GM21381 (cell line): ENCODE data around the gene OBI1.
"Not testable (repeated sequence)": the region's sequence is repeated elsewhere in the genome, so short reads cannot be mapped to it uniquely, and the experiment has no call there.

Experiments used
- ATAC-seq: cut with Tn5 transposase; IDR thresholded peaks from one replicate; pipeline ENCODE4 v1.9.1; 2021; ENCODE audit warnings: mild to moderate bottlenecking, moderate library complexity; ENCODE audit not compliant: unreplicated experiment

The OBI1 gene

DNA sequence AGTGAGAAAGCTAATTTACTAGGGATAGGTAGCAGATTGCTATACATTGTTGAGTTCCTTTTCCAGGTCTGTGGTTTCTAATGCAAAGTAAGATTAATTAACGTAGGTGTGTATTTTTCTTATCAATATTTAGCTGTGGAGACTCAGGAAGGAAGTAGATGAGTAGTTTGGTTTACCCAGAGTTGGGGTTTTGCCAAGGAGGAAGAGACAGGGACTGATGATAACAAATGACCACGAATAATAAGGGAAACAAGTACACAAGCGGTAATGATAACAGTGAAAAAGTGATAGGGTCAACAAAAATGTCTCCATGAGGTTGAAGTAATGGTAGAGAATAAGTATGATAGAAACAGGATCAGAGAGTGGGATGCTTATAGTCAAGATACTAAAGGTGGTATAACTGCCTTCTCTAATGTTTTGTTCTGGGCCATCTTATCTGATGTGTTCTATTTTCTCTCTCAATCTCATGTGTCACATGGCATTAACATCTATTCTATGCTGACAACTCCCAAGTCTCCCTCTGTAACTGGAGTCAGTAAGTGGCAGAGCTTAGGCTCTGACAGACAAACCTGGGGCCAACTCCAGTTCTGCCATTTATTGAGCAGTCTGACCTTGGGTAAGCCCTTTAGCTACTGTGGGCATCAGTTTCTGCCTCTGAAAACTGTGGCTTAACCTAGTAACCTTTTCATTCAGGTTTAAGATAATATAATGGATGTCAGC lies 8.8 kb downstream of the OBI1 start:
- ATAC-seq: no peak

DNA sequence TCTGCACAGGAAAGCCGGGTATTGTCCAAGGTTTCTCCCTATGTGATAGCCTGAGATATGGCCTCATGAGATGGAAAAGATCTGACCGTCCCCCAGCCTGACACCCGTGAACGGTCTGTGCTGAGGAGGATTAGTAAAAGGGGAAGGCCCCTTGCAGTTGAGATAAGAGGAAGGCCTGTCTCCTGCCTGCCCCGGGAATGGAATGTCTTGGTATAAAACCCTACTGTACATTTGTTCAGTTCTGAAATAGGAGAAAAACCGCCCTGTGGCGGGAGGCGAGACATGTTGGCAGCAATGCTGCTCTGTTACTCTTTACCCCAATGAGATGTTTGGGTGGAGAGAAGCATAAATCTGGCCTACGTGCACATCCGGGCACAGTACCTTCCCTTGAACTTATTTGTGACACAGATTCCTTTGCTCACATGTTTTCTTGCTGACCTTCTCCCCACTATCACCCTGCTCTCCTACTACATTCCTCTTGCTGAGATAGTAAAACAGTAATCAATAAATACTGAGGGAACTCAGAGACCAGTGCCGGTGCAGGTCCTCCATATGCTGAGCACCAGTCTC lies 11.8 kb downstream of the OBI1 start:
- ATAC-seq: not testable (repeated sequence)

DNA sequence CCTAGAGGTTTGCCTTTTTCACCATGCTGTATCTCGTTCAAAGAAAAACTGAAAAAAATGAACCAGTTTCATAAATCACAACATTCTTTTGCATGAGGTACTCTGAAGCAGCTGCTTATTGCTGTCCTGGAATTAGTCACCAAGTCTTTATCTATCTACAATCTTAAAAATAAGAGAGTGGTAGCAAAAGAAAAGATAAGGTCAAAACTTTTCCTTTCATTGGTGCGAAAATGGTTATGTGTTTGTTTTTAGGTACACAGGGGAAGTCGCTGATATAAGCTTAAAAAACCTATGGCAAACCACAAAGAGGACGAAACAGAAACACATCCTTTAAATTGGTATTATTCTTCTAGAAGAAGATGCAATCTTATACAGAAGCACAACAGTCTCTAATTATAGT lies 20.7 kb downstream of the OBI1 start:
- ATAC-seq: peak; percentile 48

DNA sequence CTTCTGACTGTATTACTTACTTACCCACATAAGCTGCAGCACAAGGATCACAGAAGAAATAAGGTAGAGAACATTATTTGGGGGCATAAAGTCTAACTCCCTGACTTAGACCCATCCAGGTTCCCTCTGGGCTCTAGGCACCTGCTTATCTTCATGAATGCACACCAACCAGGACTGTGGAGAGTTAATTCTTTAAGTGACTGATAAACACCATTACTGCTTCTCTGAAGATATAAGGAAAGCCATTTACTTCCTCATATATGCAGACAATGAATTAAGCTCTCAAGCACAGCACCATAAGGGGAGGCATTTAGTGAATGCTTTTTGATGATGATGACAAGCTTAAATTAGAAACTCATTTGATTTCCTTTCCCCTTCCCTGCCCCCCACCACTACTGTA lies 22.5 kb downstream of the OBI1 start:
- no peak for ATAC-seq

DNA sequence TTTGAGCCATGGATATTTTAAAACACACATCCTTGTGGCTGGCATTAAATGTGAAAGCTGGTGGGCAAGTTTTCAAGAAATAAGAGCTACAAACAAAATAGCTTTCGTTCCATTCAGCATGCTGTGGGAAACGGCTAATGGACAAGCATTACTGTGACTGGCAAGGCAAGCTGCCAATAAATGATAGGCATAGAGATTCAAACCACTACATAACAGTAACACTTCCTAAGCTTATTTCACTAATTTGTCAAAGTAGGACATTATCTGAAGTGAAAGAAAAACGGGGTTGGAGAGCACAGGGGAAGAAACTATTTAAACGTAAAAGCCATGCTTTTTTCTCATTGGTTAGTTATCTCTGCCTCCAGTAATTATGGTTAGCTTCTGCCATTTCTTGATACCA lies 26.0 kb downstream of the OBI1 start:
- ATAC-seq: no peak

DNA sequence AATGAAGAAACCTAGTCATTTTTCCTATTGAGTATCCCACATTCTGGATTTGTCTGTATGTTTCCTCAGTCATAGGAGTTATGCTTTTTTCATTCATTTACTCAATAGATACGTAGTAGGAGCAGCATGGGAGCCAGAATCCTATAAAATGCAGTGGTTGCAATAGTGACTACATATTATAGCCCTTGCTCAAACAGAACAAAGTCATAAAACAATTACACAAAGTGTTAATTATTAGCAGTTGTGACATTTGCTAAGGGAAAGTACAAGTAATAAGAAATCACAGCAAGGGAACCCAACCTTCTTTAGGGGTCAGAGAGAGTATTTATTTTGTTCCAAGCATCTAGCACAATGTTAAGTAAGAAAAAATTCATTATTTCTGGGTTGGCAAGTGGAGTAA lies 27.9 kb downstream of the OBI1 start:
- ATAC-seq: no peak

DNA sequence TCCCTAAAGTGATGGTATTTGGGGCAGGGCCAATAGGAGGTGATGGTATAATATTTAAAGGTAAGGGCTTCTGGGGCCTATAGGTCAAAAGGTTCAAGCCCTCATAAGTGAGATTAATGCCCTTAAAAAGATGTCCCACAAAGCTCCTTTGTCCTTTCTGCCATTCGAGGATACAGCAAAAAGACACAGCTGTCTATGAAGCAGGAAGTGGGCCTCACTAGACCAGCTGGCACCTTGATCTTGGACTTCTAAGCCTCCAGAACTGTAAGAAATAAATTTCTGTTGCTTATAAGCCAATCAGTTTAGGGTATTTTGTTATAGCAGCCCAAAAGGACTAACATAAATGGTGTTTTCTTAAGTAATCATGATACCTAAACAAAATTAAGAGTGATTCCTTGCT lies 28.4 kb downstream of the OBI1 start:
- no peak for ATAC-seq

DNA sequence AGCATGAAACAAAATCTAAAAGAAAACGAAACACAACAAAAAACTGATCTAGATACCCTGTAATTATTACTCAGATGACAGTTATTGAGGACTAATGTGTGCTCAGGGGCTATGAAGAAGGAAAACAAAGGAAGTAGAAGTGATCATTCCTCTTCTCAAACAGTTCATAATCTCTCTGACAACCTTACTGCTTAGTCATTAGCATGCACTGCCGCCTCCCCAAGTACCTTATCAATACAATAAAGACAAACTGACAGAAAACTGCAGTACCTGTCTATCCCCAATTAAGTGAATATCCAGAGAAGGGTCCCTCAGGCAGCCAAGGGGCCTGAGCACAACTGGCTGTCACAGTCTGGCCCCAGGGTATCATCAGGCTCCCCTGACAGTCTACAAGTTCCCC lies 33.6 kb downstream of the OBI1 start:
- no peak for ATAC-seq

DNA sequence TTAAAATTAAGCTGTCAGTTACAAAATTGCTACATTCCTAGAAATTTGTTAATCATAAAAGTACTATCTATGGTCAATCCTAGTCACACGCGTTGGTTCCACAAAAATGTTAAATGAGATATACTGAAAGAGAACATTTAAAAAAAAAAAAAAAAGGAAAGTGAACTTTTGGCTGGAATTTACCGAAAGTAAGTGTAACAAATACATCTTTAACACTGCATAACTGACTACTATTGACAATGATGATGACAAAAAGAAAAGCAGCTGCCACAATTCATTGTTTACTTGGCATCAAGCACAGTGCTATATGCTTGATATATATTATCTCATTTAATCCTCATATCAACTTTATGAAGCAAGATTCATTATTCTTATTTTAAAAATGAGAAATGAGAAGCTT lies 35.8 kb downstream of the OBI1 start:
- ATAC-seq: no peak

DNA sequence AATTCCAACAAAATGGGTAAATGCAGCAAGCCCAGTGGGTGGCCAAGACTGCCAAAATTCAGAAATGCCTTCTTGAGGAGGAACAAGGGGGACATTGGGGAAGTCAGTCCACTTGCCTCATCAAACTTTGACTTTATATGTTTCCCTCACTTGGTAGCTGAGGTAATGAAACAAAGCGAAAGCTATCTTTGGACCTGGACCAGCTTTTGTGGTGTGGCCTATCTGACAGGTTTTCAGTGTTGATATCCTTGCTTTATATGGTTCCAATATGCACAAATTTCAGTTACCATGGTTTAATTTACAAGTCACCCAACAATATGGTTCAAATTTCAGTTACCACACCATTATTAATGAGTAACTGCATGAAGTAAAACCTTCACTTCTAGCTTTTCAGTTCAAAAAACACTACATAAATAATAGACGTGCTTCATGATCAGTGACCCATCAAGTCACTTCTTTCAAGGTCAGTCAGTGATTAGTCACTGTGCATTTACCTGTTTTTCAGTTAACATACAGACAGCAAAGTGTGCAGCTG lies 38.0 kb downstream of the OBI1 start:
- no peak for ATAC-seq

DNA sequence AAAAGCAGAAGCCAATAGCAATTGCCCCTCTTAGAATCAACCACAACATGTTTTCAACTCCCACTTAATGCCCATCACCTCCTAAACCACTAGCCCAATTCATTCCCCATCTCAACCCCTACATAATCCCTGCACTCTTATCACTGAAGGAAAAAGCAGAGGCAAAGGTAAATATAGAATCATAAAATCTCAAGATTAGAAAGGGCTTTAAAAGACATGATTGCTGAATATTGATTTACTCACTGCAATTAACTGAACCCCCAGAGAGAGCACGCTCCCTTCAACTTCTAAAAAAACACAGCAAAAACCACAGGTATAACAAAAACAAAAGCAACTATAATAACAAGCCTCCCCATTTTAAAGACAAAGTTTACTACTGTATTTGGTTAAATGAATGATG lies 40.5 kb downstream of the OBI1 start:
- ATAC-seq: no peak

DNA sequence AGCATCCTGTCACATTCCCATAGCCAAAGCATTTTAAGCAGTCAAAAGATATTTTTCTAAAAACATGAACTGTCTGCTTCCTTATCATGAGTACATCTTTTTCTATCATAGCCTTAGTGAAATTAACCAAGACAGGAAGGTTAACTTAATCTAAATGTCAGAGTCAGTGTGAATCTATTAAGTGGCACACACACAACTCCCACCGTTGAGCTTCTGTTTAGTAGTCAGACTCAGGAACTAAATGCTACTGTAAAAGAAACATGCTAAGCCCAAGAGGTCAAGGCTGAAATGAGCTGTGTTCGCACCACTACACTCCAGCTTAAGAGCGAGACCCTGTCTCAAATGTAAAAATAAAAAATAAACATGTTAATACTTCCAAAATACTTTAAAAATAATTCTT lies 47.9 kb downstream of the OBI1 start:
- ATAC-seq: no peak

DNA sequence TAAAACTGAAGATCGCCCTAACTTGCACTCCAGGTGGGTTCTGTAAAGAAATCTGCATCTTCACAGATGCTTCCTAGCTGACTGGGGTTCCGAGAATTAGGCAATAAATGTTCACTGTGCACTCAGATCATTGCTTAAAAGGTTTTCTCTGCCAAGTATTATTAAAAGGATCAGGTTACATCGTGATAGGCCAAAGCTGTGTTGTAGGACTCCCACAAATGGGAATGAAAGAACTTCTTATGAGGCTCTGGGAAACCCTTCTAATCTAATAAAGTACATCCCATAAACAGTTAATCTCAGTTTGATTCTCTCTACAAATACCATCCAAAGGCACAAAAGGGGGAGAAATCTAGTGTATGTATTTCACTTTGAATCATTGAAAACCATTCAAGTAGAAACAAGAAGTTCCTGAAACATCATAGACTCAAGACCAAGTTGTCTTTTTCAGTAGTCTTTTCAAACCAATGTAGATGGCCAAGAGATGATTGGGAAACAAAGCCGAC lies 48.5 kb downstream of the OBI1 start:
- ATAC-seq: no peak

DNA sequence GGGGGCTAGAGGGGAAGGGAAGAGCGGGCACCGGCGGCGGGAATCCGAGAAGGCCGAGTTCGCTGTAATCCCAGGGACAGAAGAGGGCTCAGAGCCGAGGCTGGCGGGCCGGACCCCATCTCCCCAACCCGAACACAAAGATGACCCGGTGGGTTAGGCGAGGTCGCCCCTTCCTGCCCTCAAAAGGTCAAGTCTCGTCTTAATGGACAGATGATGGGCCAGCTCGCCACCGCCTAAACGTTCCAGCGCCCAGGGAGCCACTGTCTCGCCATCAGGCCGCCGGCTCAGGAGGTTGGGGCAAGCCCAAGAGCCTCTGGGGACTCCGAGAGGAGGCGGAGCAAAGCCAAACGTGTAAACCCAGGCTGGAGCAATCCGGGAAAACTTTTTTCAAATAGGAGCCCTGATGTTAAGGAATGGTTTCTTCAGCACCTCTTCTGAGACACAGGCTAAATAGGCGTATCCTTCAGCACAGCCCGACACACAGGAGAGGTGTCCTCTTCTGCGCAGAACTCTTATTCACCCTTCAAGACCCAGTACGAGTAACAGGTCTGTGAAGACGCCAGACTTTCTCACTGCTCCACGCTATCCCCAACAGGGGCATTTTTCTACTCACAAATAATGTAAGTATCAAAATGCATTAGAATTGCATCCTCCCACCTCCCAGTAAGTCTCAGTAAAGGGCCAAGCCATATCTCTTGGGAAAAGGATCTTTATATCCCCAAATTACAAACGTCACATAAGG lies 49.3 kb downstream of the OBI1 start:
- no peak for ATAC-seq

DNA sequence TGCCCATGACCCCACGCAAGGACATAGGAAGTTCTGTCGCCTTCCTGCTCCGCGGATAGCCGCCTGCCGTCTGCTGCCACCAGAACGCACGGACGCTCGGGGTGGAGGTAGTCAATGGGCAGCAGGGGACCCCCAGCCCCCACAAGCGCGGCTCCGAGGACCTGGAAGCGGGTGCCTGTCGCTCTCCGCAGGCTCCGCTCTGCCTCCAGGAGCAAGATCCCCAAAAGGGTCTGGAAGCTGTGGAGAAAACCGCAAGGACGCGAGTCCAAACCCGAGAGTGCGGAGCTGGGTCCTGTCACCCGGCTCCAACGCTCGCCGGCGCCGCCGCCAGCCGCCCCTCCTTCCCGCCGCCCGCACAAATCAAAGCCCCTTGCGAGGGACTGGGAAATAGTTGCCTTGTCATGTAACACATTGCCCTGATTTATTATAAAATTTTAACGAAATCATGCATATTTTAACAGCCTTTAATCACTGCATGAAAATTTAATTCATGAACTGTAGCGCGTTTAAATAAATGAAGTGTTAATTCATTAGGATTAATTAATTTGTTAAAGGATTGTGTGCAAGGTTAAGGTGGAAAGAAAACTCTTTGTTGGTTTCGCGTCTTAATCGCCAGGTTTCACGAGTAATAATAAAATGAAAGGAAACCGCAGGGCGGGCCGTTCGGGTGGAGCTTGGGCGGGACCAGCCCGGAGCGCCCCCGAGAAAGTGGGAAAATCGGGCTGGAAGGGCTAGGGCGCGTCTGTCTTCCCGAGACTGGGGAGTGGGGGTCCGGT lies 50.1 kb downstream of the OBI1 start:
- no peak for ATAC-seq

DNA sequence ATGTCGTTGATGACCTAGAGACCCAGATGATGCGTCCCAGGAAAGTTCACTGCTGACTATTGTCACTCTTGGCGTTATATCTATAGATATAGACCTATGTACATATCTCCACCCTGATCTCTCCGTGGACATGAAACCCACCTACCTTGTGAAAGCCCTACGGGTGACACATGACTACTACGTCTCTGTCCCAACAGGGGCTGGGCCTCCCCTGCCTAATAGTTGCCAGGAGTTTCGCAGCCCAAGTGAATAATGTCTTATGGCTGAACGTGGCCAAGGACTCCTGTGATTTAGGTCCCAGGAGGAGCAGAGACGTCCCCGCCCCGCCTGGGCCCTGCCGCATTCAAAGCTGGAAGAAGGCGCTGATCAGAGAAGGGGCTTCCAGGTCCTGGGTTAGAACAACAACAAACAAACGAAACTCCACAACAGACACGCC lies 50.7 kb downstream of the OBI1 start:
- no peak for ATAC-seq

DNA sequence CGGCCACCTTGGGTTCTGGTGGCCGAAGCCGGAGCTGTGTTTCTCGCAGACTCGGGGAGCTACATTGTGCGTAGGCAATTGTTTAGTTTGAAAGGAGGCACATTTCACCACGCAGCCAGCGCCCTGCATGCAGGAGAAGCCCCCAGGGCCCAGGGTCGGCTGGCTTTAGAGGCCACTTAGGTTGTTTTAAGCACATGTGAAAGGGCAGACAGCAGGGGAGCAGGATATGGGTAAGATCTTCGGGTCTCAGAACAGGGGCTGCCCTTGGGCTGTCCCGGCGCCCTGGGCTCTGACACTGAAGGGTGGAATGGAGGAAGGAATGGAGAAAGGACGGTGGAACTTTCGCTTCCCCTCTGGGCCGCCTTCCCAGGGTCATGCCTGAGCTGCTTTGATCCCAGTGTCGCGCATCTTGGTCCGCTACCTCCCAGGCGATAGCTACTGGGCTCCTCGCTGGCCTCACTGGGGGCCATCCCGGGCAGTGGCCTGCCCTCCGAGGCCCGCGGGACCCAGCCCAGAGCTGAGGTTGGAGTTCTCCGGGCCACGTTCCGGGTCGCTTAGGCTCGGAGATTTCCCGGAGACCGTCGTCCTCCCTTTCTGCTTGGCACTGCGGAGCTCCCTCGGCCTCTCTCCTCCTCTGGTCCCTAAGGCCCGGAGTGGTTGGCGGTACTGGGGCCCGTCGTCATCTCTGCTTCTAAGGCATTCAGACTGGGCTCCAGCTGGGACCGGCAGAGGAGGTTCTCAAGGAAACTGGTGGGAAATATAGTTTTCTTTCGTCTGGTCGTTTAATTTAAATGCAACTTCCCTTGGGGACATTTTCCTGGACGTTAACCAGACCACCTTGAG lies 51.3 kb downstream of the OBI1 start:
- ATAC-seq: no peak

DNA sequence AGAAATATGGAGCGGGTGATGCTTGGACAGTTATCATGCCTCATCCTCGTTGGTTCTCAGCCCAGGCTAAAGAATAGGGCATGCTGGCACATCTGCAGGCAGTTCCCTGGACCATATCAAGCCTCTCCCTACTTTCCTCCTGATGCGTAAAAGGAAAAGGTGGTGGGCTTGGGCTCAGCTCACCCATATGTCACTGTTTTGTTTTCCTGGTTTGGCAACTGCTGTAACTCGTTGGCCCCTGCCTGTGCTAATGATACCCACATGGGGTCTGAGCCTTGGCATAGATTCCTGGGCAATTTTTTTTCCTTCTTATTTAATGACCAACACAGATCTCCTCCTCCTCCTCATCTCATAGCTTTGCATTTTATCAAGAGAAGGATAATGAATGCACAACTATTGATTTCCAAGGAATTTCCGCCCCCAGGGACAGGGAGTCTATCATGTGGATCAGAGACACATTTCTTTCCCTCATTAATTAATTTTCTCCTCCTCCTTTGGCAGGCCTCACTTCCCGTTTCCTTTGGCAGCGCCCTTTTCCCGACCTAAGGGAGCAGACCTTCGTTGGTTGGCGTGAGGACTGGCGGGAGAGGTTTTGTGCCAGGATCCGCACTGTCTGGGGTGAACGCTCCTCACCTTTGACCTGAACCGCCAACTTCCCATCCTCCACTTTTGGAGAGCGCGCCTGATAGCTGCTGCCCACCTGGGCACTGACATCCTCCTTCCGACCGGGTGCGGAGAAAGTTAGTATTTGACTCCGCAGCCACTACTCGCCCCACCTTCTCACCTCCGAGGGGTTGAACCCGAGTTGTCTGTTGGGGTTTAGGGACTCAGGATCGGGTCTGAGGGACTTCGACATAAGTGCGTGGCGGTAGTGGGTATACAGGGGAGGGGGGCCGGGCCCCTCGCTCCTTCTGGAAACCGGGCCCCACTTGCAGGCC lies 52.2 kb downstream of the OBI1 start:
- ATAC-seq: no peak
